GM19438 (cell line): ENCODE data around the gene AK8.

ENCODE experiments used
- ATAC-seq: cut with Tn5 transposase; IDR thresholded peaks from one replicate; pipeline ENCODE4 v1.9.1; 2021; ENCODE audit warnings: low read depth; ENCODE audit not compliant: unreplicated experiment

Gene AK8

DNA sequence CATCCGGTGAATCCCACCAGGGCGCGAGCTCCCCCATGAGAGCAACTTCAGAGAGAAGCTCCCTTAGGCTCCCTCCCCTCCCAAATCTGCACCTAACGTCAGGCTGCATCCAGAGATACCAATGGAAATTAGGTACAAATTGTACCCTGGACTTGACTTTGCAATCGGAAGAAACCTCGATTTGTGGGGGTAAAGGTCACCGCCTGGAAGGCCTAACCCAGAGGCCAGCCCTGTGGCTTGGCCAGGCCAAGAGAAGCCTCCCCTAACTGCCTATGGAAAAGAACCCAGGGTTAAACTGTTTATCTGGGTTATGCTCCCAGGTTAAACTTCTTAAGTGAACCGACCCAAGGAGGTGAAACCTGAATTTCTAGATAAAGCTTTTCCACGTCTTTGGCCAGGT, 127.4 kb downstream of the AK8 start:
- no peak for ATAC-seq

DNA sequence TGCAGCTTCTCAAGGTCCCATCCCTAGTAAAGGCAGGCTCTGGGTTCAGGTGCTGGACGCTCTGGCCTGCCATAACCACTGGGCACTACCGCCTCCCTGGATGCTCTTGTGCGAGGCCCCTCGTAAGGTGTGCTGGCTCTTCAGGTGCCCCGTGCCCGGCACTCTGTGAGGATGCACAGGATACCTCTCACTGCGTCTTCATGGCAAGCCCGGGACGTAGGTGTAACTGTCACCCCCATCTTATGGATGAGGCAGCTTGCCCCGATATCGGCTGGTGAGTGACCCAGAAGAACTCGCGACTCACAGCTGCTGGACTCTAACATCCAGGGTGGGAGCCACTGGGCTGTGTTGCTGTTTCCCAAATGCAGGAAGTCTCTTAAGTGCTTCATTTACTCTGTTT, 128.8 kb downstream of the AK8 start:
- no peak for ATAC-seq

DNA sequence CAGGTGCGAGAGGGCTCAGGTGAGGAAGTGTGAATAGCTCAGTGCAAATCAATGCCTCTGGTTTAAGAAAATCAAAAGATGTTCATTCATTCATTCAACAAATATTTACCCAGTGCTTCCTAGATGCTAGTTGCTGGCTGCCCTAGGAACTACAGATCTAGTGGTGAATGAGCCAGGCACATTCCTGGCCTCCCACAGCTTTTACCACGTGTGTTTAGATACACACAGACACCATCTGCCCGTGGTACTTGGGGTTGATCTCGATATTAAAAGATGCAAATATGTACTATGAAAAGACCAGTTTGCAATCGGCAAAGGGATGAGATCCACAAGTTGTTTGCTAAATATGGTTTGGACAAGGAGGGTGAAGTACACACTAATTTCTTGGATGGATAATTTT, 129.6 kb downstream of the AK8 start:
- no peak for ATAC-seq

DNA sequence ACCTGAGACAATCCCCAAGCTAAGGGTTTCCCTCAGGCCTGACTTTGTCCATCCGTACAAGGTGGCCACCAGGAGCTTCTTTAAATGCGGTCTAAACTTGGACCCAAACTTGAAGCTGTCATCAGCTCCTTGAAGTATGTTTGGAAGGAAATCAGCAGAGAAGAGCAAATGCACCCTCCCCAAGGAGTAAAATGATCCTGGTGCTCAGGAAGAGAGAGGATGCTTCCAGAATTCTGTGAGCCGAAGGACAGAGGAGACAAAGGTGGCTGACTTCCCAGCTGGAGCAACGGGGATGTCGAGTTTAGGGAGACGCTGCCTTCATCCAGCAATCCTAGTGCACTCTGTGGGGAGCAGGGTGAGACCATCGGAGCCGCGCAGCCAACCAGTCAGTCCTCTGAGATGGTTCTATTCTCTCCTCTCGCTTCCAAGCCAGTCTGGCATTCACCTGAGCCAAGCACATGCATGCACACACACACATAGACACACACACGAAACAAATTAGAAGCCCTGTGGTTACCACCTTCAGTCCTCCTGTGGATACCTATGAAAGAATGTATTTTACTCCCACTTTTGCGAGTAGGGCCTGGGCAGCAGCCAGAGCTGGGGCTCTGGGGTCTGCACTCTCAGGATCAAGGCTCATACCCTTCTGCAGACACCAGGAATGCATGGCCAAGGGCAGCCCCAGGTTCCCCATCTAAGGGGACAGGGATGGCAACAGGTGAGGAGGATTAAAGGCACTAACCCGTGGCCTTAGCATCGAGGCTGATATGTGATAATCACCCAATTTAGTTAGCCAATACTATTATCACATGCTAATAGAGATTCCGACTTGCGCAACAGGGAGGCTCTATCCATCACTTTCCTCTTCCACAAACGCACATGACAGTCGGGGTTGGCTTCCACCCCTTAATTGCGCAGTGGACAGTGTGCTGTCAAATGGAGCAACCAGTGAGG, 132.1 kb downstream of the AK8 start:
- ATAC-seq: no peak

DNA sequence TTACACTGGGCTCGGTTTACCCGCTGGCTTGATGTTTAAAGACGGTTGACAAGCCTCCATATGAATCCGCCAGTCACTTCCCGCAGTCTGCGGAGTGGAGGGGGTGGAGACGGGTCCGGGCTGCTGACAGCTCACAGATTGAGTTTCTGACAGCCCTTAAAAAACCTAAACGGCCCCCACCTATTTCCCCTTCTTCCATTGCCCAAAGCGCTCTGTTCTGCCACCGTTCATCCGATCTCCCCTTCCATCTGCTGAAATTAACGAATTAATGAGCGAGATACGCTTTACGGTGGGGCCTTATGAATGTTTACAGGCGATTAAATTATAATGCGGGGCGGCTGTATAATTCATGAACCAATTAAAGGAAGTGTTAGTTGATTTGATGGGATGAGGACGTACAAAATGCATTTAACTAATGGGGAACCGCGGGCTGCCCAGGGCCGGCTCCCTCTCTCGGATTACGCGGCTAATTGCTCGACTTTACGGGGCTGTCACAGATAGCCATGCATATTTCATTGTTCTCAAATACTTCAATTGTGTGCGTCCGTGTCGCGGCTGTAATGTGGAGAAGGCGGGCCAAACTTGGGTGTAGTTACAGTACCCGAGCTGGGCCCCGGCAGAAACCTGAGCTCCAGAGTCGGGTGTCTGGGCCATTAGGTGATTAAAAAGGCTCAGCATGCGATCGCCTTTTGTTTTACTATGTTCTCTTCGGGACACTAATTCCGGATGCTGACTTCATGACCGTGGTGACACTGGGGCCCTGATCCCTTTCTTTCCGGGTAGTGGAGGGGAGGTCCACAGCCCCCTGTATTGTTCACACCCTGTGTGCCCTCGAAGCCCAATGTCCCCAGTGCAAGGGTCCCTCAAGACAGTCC, 133.0 kb downstream of the AK8 start:
- ATAC-seq: no peak

DNA sequence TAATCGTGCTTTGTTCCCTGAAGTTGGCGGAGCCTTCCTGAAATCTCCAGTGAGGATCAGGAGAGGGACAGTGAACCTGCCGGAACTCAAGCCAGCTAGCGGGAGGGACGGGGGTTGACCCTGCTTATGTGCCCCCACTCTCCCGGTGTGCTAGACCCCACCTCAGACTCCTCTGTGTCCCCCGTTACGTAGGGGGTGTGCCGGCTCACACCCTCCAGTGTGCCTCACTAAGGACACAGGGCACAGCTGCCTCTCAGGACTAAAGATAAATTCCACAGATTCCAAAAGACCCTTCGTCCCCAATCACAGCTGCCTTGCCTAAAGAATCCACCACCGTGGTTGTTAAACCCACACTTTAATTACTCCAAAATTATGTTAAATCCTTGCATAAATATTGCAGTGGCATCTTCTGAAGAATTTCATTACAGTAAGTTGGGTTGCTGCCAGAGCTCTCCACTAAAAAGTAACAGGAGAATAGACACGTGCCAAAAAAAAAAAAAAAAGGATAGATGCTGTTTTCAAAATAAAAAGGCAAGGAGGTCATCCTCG, 134.1 kb downstream of the AK8 start:
- ATAC-seq: no peak

DNA sequence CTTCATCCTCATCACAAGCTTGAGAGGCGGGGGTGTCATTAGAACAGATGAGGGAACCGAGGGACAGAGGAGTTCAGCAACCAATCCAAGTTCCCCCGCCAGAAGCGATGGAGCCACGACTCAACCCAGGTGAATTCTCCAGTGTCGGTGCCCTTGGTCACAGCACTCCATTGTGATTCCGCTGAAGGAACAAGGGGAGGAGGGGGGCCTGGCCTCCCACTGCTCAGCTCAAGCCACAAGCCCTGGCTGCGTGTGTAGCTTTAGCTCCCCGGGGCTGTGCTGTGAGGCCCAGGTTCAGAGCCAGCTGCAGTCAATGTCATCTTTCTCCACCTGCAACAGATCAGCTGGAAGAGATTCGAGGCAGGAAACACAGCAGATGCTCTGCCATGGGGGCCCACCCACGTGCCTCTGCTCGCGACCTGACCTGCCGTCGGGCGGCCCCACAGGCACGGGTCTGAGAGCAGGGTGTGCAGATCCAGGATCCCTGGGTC, 135.2 kb downstream of the AK8 start:
- no peak for ATAC-seq

DNA sequence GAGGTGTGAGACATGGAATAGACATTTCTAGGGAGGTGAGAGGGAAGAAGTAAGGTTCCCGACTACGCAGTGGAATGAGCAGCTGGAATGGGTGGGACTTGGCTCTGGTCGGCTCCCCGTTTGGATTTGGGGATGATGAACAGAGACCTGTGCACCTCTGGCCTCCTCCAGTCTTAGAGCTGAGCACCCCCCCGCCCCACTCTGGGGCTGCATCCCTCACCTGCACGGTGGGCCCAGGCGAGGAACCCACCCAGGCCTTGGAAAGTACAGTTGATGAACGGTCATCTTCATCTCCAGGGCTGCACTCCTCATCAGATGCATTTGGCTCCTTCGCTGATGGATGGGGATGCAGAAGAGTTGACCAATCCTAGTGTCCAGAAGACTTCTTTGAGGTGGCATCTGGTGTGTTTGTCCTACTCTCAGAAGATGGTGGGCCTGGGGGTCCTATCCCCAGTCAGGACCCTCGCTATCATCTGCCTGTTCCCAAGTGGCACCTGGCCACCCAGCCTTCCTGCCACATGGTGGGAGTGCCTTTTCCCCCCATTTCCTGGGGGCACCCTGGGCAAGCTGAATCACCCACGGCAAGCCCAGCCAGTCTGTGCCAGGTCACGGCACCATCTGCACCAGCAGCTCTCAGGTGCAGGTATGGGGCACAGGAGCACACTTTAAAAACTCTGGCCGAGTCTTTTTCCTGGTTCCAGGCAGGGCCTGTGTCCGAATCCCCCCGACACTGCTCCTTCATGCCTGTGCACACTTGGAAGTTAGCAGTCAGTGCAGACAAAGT, 137.4 kb downstream of the AK8 start:
- ATAC-seq: no peak

DNA sequence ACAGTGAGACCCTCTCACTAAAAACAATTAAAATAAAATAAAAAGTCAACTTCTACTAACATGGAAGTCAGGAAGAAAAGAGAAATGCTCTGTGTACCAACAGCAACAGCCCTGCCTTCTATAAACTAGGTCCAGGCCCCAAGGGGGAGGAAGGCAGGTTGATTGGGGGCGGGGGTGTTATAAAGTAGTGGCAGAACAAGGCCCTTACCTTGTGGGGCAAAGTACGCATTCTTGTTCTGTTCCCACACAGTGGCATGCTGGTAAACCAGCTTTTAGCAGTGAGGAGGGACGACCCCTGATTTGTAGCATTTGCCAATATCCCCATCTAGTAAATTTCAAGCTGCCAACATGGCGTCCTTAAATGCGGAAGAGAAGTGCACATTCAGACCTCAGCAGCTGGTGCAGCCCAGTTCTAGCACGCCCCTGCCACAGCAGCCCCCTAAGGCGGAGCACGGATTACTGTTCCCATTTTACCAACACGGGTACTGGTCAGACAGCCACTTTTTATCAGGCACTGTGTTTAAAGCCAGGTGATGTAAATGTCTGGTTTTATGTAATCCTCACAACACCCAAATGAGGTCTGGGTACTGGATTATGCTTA, 138.3 kb downstream of the AK8 start:
- no peak for ATAC-seq

DNA sequence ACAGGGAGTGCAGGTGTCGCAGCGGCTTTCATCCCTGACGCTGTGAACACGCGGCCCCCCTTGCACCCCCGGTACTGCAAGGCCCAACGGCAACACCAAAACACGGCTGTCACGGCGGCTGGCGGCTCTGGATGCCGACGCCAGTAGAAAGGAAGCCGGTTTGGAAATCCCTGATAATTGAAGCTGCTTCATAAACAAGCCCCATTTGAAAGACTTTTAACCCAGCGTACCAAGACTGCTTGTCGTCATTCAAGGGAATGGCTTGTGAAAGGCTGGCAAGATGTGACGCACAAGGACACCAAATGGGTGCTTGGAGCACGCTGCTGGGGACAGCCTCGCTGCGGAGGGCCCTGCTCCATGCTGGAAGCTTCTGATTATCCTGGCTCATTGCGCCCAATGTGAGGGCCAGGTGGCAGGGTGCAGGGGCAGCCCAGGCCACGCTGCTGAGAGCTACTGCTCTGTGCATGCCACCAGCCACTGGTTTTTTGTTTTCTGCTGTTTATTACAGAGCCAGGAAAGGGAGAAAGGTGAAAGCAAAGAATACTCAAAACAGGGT, 144.7 kb downstream of the AK8 start:
- no peak for ATAC-seq

DNA sequence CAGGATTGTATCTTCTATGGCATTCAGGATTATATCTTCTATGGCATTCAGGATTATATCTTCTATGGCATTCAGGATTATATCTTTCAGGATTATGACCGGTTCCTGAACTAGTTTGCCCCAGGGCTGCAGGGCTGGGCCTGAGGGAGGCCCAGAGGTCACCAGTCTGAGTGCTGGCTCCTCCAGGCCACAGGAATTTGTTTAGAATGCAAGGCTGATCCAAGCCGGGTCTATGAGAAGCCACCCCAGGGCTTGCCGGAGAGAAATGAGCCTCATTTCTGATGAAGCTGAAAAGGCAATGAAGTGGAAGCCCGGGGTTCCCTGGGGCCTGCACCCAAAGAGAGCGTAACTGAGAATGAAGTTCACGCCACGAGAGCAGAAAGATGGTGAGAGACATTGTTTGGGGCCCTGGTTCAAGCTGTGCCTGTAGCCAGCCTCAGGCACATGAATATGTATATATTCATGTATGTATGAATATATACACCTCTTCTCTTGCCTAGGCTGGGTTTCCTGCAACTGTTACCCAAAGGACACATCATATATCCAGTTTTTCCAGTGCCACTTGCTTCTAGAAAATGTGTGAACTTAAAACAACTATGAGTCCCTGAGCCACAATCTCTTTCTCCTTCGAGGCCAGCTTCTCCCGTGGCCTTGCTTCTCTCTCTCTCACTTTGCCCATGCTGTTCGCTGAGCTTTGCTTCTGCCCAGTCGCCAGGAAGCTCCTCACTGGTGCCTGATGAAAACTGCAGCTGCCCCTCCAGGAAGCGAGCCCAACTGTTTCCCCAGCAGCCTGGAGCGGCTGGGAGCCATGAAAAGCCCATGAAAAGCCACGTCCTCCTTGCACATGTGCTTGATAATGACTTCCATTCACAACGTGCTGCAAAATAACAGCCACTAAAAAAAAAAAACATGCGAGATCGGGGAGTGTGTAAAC, 145.5 kb downstream of the AK8 start:
- ATAC-seq: no peak

DNA sequence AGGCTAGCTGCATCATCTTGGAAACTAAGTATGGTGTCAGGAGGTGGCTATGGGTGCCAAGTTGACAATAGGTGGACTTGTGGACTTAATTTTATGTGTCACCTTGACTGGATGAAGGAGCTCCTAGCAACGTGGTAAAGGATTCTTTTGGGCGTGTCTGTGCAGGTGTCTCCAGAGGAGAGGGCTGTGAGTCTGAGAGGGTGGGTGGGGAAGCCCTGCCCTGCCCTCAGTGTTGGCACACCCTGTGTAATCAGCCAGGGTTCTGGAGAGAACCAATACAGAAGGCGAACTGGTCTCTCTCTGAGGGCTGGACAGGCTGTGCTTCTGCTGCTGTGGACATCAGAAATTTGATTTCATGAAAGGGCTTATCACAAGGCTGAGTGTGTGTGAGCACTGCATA, 146.9 kb downstream of the AK8 start:
- ATAC-seq: no peak

DNA sequence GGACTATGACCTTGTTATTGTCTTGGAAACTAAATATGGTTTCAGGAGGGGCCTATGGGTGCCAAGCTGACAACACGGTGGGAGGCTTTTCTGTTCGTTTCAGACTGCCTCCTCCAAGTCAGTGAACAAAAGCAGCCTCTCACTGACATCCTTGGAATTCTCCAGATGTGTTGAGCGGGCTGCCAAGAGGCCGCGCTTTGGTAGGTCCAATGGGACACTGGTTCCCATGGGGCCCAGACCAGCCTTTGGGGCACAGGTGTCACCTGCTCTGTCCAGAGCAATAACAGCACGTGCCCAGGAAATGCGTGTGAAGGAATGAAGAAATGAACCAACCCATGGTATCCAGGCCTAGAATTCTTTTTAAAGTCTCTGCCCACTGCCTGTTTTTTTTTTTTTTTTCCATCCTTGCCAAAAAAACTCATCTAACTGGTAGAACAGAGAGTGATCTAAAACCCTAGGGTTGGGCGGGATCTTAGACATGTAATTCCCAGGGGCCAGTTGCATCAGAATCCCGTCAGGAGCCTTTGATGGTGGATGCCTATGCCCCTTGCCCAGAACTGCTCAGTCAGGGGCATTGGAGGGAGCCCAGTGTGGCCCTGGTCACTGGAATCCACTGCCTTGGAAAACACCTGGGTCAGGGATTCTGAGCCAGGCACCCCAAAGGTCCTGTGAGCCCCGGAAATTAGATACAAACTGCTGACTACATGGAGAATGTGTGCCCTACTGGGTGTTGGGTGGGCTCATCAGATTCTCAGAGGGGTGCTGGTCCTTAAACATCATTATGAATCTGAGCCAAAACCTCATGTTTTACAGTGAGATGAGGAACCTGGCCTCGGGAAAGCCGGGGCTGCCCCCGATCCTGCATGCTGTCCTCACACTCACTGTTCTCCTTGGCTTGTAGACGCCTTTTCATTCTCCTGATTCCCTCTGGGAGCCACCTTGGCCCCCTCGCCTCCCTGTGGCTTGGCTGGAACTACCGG, 147.7 kb downstream of the AK8 start:
- no peak for ATAC-seq

DNA sequence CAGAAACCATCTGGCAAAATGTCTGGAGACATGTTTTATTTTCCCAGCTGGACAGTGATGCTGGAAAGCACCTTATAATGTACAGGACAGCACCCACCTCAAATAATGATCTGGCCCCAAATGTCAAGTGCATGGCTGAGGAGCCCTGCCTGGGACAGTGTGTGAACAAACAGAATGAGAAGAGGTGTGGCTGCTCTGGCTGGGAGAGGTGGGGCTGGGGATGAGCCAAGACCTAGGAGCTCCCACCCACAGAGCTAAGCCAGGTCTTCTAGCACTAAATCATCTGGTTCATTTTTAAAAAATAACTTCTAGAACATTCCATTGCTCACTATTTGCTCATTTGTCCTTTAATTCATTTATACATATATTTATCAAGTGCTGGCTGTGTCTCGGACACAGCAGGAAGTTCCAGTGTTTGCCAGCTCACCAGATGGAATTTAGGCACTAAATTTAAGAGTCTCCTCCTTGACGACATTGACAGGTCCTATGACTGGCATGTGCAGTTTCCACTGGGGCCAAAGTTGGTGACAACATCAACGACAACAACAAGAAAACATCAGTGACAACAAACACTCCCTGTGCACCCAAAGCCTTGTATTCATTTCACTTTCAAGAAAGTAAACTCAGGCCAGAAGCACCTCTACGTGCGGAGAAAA, 148.7 kb downstream of the AK8 start:
- no peak for ATAC-seq

DNA sequence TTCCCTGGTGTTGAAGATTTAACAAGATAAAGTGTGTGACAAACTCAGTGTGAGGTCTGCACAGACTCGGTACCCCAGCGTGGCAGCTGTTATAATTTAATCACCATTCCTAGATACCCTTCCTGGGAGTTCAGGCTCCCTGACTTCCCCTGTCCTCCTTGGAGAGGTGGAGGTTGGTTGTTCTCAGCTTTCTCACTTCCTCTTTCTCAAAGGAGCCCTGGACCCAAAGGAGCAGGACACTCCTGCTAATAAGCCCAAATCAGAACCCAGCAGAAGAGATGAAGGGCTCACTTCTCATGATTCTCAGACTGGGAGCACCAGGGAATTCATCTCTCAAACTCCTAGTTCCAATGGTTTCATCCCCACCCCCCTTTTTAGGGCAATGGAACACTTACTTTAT, 149.6 kb downstream of the AK8 start:
- ATAC-seq: no peak

DNA sequence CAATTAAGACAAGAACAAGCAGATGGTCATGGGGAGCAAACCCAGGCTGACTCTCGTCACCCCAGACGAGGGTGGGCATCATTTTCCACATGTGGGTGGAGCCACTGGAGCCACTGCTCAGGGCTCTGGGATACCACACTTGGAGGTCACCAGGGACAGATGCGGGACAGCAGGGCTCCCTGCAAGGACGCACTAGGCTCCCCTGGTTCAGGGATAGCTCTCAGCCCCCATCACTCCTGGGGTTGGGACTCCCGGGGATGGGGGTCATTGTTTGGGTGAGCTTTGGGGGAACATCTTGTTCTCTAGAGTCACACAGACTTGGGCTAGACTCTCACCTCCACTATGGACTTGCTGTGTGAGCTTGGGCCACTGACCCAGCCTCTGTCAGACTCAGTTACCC, 150.0 kb downstream of the AK8 start:
- ATAC-seq: no peak

DNA sequence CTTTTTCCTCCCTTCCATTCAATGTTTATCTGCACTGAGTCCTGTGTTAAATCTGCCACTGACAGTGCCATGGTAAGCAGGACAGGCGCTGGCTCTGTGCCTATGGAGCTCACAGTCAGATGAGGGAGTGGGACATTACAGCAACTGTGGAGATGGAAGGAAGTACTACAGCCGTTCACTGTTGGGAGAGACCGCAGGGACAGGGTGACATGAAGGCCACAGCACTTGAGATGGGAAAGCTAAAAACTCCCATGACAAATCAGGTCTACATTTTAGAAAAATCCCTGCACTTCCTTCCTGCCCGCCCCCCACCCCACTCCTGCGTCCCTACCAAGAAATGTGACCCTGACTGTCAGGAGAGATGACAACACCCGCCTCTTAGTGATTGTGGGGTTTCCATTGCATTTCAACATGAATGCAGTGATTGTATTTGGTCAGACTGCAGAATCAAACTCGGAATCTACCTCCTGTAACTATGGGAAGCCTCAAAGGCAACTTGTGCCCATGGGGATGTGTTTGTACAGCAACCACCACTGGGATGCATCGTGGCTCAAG, 151.4 kb downstream of the AK8 start:
- ATAC-seq: no peak
